IMR-90 (cell line): ENCODE results near the gene LMOD1. TPM values are rescaled to one million over a fixed set of nuclear protein-coding genes. Genes with fewer than 3 reads are reported as not detected.

Experiments
- ATAC-seq: fragments of 200-7000 bp; cut with Tn5 transposase; 2 replicates; pipeline ENCODE4 v1.9.1; 2020; ENCODE audit warnings: low read depth, mild to moderate bottlenecking, moderate library complexity
- BruUV-seq: library from RNA; stranded (reverse); fragments of 400-500 nt; replicated peaks from 2 replicates; lab custom pipeline; 2021; lab: Mats Ljungman, UMichigan
- CTCF ChIA-PET: fragments of 300-600 bp; formaldehyde crosslinking; extraction: SDS; loops from one replicate; lab custom pipeline; 2021; ENCODE audit warnings: antibody characterized with exemption; lab: Yijun Ruan, JAX
- POLR2A ChIA-PET: fragments of 300-600 bp; sonication (Branson Sonifier 250); formaldehyde crosslinking; loops from one replicate; lab custom pipeline; 2022; ENCODE audit warnings: antibody characterized with exemption; ENCODE audit not compliant: unreplicated experiment; lab: Charles Lee
- DNase-seq: peaks from one replicate; pipeline ENCODE4 v3.0.0; 2013
- H2AFZ ChIP-seq: replicated peaks from 2 replicates; pipeline ENCODE3; 2013; ENCODE audit warnings: low read length, mild to moderate bottlenecking; ENCODE audit not compliant: poor library complexity
- H2AK5ac ChIP-seq: 2 replicates; pipeline ENCODE4 v1.6.1; 2013; ENCODE audit warnings: low read depth, low read length, inconsistent platforms
- H2AK9ac ChIP-seq: replicated peaks from 2 replicates; pipeline ENCODE3; 2013; ENCODE audit warnings: mild to moderate bottlenecking, low read depth, low read length, moderate library complexity; ENCODE audit not compliant: poor library complexity
- H2BK120ac ChIP-seq: 2 replicates; pipeline ENCODE4 v1.6.1; 2013; ENCODE audit warnings: low read depth, low read length, inconsistent platforms
- H2BK15ac ChIP-seq: 3 replicates; pipeline ENCODE4 v1.6.1; 2013; ENCODE audit warnings: low read depth, low read length, inconsistent platforms
- H2BK20ac ChIP-seq: 2 replicates; pipeline ENCODE4 v1.6.1; 2013; ENCODE audit warnings: low read depth, mild to moderate bottlenecking, inconsistent platforms, low read length, moderate library complexity
- H2BK5ac ChIP-seq: 2 replicates; pipeline ENCODE4 v1.6.1; 2013; ENCODE audit warnings: mild to moderate bottlenecking, low read depth, low read length, inconsistent platforms; ENCODE audit not compliant: poor library complexity, severe bottlenecking
- H3K14ac ChIP-seq: replicated peaks from 2 replicates; pipeline ENCODE4 v1.6.1; 2013; ENCODE audit warnings: low read depth, low read length, inconsistent platforms
- H3K18ac ChIP-seq: 2 replicates; pipeline ENCODE4 v1.6.1; 2013; ENCODE audit warnings: low read depth, low read length, control low read depth
- H3K23ac ChIP-seq: 2 replicates; pipeline ENCODE4 v1.6.1; 2013; ENCODE audit warnings: low read depth, low read length, inconsistent platforms
- H3K27ac ChIP-seq: 2 replicates; pipeline ENCODE4 v1.5.1; 2013; ENCODE audit warnings: mild to moderate bottlenecking, control low read depth, low read length; ENCODE audit not compliant: insufficient read depth
- H3K27me3 ChIP-seq: 2 replicates; pipeline ENCODE4 v1.6.1; 2013; ENCODE audit warnings: low read length; ENCODE audit not compliant: control insufficient read depth, insufficient read depth
- H3K36me3 ChIP-seq: 2 replicates; pipeline ENCODE4 v1.6.1; 2013; ENCODE audit warnings: low read length, mixed read lengths; ENCODE audit not compliant: control insufficient read depth, insufficient read depth
- H3K4ac ChIP-seq: 2 replicates; pipeline ENCODE4 v1.6.1; 2013; ENCODE audit warnings: low read depth, low read length, inconsistent platforms
- H3K4me1 ChIP-seq: 2 replicates; pipeline ENCODE4 v1.6.1; 2013; ENCODE audit warnings: low read length, mixed read lengths; ENCODE audit not compliant: control insufficient read depth, insufficient read depth
- H3K4me2 ChIP-seq: 2 replicates; pipeline ENCODE4 v1.6.1; 2013; ENCODE audit warnings: low read depth, mild to moderate bottlenecking, control low read depth, low read length, moderate library complexity
- H3K4me3 ChIP-seq: 2 replicates; pipeline ENCODE4 v1.5.1; 2013; ENCODE audit warnings: low read depth, mild to moderate bottlenecking, control low read depth, low read length, moderate library complexity; ENCODE audit not compliant: insufficient read depth
- H3K56ac ChIP-seq: 2 replicates; pipeline ENCODE4 v1.6.1; 2013; ENCODE audit warnings: low read length, inconsistent platforms; ENCODE audit not compliant: insufficient read depth; ENCODE audit errors: extremely low read depth
- H3K79me1 ChIP-seq, 2 experiments: 2 replicates each; pipeline ENCODE4 v1.6.1; 2013; ENCODE audit warnings: low read length in 2 of 2, inconsistent platforms in 1 of 2, low read depth in 1 of 2
- H3K9ac ChIP-seq: 2 replicates; pipeline ENCODE4 v1.6.1; 2013; ENCODE audit warnings: low read depth, low read length, control low read depth
- H3K9me1 ChIP-seq: 2 replicates; pipeline ENCODE4 v1.6.1; 2013; ENCODE audit warnings: low read length, inconsistent platforms; ENCODE audit not compliant: insufficient read depth
- H3K9me3 ChIP-seq: 2 replicates; pipeline ENCODE4 v1.6.1; 2013; ENCODE audit warnings: low read length; ENCODE audit not compliant: control insufficient read depth, insufficient read depth
- H4K20me1 ChIP-seq: 2 replicates; pipeline ENCODE4 v1.6.1; 2013; ENCODE audit warnings: low read length, inconsistent platforms; ENCODE audit not compliant: insufficient read depth
- H4K5ac ChIP-seq: 2 replicates; pipeline ENCODE4 v1.6.1; 2013; ENCODE audit warnings: mild to moderate bottlenecking, low read depth, low read length, control low read depth
- H4K8ac ChIP-seq, 2 experiments: 2 replicates each; pipeline ENCODE4 v1.6.1; 2013; ENCODE audit warnings: low read depth in 2 of 2, low read length in 2 of 2, control low read depth in 1 of 2, inconsistent platforms in 1 of 2
- H4K91ac ChIP-seq: 2 replicates; pipeline ENCODE4 v1.6.1; 2013; ENCODE audit warnings: low read depth, low read length, inconsistent platforms; ENCODE audit not compliant: insufficient read depth
- BHLHE40 ChIP-seq: fragments of 150-350 bp; IDR thresholded peaks from 2 replicates; pipeline ENCODE4 v1.6.1; 2016; ENCODE audit warnings: mild to moderate bottlenecking, low read depth, low read length
- CEBPB ChIP-seq: IDR thresholded peaks from 2 replicates; pipeline ENCODE4 v1.6.1; 2012; ENCODE audit warnings: low read depth, low read length, improper control_type of control experiment
- CHD1 ChIP-seq: IDR thresholded peaks from 2 replicates; pipeline ENCODE4 v1.6.1; 2012; ENCODE audit warnings: low read depth, low read length, improper control_type of control experiment
- CTCF ChIP-seq: conservative IDR thresholded peaks from 2 replicates; pipeline ENCODE4 v1.5.1; 2012; ENCODE audit warnings: mild to moderate bottlenecking, low read depth, low read length, improper control_type of control experiment
- FOS ChIP-seq: fragments of 150-350 bp; IDR thresholded peaks from 2 replicates; pipeline ENCODE4 v1.6.1; 2016; ENCODE audit warnings: low read depth, low read length
- MAFK ChIP-seq: IDR thresholded peaks from 2 replicates; pipeline ENCODE4 v1.6.1; 2012; ENCODE audit warnings: low read depth, low read length, improper control_type of control experiment
- MAZ ChIP-seq: IDR thresholded peaks from 2 replicates; pipeline ENCODE4 v1.6.1; 2012; ENCODE audit warnings: low read depth, mild to moderate bottlenecking, low read length, improper control_type of control experiment, moderate library complexity, borderline replicate concordance
- MXI1 ChIP-seq: IDR thresholded peaks from 2 replicates; pipeline ENCODE4 v1.6.1; 2012; ENCODE audit warnings: low read depth, mild to moderate bottlenecking, low read length, moderate library complexity, borderline replicate concordance
- NFE2L2 ChIP-seq: fragments of 150-350 bp; IDR thresholded peaks from 2 replicates; pipeline ENCODE4 v1.6.1; 2016; ENCODE audit warnings: low read depth, mild to moderate bottlenecking, low read length
- POLR2A ChIP-seq: IDR thresholded peaks from 2 replicates; pipeline ENCODE4 v1.6.1; 2012; ENCODE audit warnings: mild to moderate bottlenecking, low read depth, low read length
- RAD21 ChIP-seq: IDR thresholded peaks from 2 replicates; pipeline ENCODE4 v1.6.1; 2012; ENCODE audit warnings: low read length, improper control_type of control experiment
- SMC3 ChIP-seq: fragments of 150-350 bp; IDR thresholded peaks from 2 replicates; pipeline ENCODE4 v1.6.1; 2016; ENCODE audit warnings: low read depth, mild to moderate bottlenecking, antibody characterized with exemption, low read length, moderate library complexity
- WGBS, 2 experiments: methylation state at CpG; one replicate each; pipeline versions ENCODE4 v1.1.5 to v1.1.7; 2013; ENCODE audit warnings: missing lambda C conversion rate in 2 of 2; ENCODE audit not compliant: insufficient read length in 1 of 2; ENCODE audit errors: extremely low coverage in 2 of 2; 5-methylcytosine and 5-hydroxymethylcytosine counted together
- dilution Hi-C: fragments of 300-500 bp; cut with HindIII; formaldehyde crosslinking; loops from one replicate; pipeline ENCODE4 v1.14.3; 2018; ENCODE audit warnings: low sequenced_read_pairs; ENCODE audit not compliant: unreplicated experiment
- in situ Hi-C: fragments of 300-500 bp; cut with MboI; formaldehyde crosslinking; loops from 3 replicates; pipeline ENCODE4 v1.14.3; 2019; ENCODE audit warnings: low sequenced_read_pairs, inconsistent platforms, mixed read lengths
- intact Hi-C: fragments of 100-400 bp; cut with micrococcal nuclease; formaldehyde crosslinking; loops from 2 replicates; pipeline ENCODE4 v1.10.0; 2022
- polyA plus RNA-seq, 3 experiments: library from polyadenylated mRNA; depleted of rRNA; stranded (reverse); fragments of >200 nt; gene quantifications; 2 replicates each; pipeline ENCODE4 v1.2.3, GENCODE V29; 2012; ENCODE audit warnings: low replicate concordance in 1 of 3
- total RNA-seq: library from RNA; depleted of rRNA; stranded (reverse); fragments of >200 nt; gene quantifications from 2 replicates; pipeline ENCODE4 v1.2.3, GENCODE V29; 2012
- TF ChIP-seq, protein P1 (sequence below): fragments of 150-350 bp; IDR thresholded peaks from 2 replicates; pipeline ENCODE4 v1.6.1; 2017; ENCODE audit warnings: mild to moderate bottlenecking, antibody characterized with exemption, low read length, low read depth
- TF ChIP-seq, protein P2 (sequence below): fragments of 150-350 bp; IDR thresholded peaks from 2 replicates; pipeline ENCODE4 v1.6.1; 2016; ENCODE audit warnings: low read depth, mild to moderate bottlenecking, low read length, moderate library complexity, borderline replicate concordance

LMOD1 gene
- total and polyA plus RNA-seq, 2 of the 4 experiments (the other 2 are of a cell fraction): 51.7 to 53.2 TPM

GRCh38 chr1:201890806-201891450, 55.4 kb downstream of the LMOD1 start:
- no peak overlapping the region for H3K18ac ChIP-seq
- CTCF ChIA-PET: no interaction called here
- peaks cover 6% of the 10 kb centered on the region for H3K36me3 ChIP-seq
- intact Hi-C loops: no loop called here
- no peak overlapping the region for H2BK120ac ChIP-seq
- H4K5ac ChIP-seq: no peak overlapping the region
- no peak overlapping the region for H2BK15ac ChIP-seq
- H2AFZ ChIP-seq: no peak overlapping the region
- H3K9ac ChIP-seq: no peak overlapping the region
- dilution Hi-C loops: no loop called here
- no peaks in the 10 kb centered on the region for H3K9me3 ChIP-seq
- in situ Hi-C loops: loop anchor here (10.0 kb wide), 1 partner anchor 234 kb away; the partner anchor contains the start of gene GPR37L1
- no peak overlapping the region for H4K8ac ChIP-seq
- no peaks in the 10 kb centered on the region for H3K27me3 ChIP-seq
- H4K20me1 ChIP-seq: no peaks in the 10 kb centered on the region
- H4K91ac ChIP-seq: no peak overlapping the region
- H3K23ac ChIP-seq: no peak overlapping the region
- peaks cover 13% of the 10 kb centered on the region; the same call in 1 of the 2 replicates for H3K9me1 ChIP-seq
- ATAC-seq: no peak
- no peak overlapping the region for H2AK9ac ChIP-seq
- H3K4me3 ChIP-seq: no peak overlapping the region
- no peak overlapping the region for H3K14ac ChIP-seq
- H2BK20ac ChIP-seq: no peak overlapping the region
- no peak overlapping the region for H3K27ac ChIP-seq
- H2BK5ac ChIP-seq: no peak overlapping the region
- BruUV-seq: no TSS peak
- peaks cover 8% of the 10 kb centered on the region for H3K4me1 ChIP-seq
- H2AK5ac ChIP-seq: no peak overlapping the region
- peaks cover 3 to 18% of the 10 kb centered on the region in 2 experiments; a peak in 3 of 4 replicates for H3K79me1 ChIP-seq
- no peak for DNase-seq
- WGBS, 2 experiments: 83% methylated on average over 2 of the region's 3 CpGs; no CpG with 5 or more reads in 1 of the 2 experiments
- H3K4ac ChIP-seq: no peak overlapping the region
- H3K4me2 ChIP-seq: no peak overlapping the region
- no peak overlapping the region for H3K56ac ChIP-seq
- TF ChIP-seq NFE2L2: no peak
- TF ChIP-seq, protein P1, sequence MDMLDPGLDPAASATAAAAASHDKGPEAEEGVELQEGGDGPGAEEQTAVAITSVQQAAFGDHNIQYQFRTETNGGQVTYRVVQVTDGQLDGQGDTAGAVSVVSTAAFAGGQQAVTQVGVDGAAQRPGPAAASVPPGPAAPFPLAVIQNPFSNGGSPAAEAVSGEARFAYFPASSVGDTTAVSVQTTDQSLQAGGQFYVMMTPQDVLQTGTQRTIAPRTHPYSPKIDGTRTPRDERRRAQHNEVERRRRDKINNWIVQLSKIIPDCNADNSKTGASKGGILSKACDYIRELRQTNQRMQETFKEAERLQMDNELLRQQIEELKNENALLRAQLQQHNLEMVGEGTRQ: no peak
- TF ChIP-seq CEBPB: no peak
- no peak for TF ChIP-seq BHLHE40
- no peak for TF ChIP-seq FOS
- no peak for TF ChIP-seq MAZ
- no peak for TF ChIP-seq POLR2A
- no peak for TF ChIP-seq CHD1
- no peak for TF ChIP-seq CTCF
- TF ChIP-seq SMC3: no peak
- TF ChIP-seq, protein P2, sequence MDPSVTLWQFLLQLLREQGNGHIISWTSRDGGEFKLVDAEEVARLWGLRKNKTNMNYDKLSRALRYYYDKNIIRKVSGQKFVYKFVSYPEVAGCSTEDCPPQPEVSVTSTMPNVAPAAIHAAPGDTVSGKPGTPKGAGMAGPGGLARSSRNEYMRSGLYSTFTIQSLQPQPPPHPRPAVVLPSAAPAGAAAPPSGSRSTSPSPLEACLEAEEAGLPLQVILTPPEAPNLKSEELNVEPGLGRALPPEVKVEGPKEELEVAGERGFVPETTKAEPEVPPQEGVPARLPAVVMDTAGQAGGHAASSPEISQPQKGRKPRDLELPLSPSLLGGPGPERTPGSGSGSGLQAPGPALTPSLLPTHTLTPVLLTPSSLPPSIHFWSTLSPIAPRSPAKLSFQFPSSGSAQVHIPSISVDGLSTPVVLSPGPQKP: no peak
- TF ChIP-seq MAFK: no peak
- no peak for TF ChIP-seq MXI1
- no peak for TF ChIP-seq RAD21
- POLR2A ChIA-PET: no interaction called here
